Measurements from ENCODE around the gene UPP2. TPM values are rescaled to one million over a fixed set of nuclear protein-coding genes. Genes with fewer than 3 reads are reported as not detected.

Gene UPP2
- total RNA-seq, 1 donor from 2014 or later = not detected

- ATAC-seq = no peak
These were observed 11.3 kb downstream of the UPP2 start for GRCh38 chr2:158112992-158113391.

- no peak for ATAC-seq
These were observed 12.1 kb downstream of the UPP2 start for GRCh38 chr2:158113741-158114295.

DNA sequence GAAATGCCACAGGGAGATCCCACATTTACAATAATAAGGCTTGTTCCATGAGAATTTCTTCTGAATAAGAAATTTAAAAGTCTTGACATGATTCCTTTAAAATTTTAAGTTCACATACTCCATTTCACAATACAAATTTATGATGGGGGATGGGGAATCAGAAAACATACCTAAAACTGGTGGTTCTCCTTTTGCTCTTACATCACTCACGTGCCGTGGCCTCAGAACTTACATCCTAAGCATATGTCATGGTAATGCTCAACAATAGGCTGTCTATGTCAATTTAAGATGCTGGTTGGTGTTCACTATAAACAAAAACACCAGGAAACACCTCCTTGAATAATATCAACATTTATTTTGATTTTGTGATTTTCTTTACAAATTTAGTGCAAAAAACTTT lies 12.8 kb downstream of the UPP2 start:
- ATAC-seq = no peak

GRCh38 chr2:158115202-158115767 lies 13.6 kb downstream of the UPP2 start:
- ATAC-seq = no peak

DNA sequence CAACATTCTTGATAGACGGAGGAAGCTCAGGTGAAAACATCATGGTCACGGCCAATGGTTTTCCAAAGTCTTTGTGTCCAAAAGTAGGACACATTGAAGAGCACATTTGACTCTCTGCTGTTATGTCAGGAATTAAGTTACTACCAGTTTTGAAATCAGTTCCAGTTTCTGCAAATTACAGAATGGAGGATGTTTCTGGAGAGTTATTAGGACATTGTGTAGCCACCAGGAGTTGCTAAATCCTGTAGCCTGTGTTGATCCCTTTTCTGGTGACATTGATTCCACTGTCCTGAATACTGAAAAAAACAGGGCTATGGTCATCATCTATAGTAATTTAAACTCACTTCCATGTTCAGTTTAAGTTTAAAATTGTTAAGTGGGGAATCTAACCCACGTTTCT lies 15.3 kb downstream of the UPP2 start:
- no peak for ATAC-seq

GRCh38 chr2:158120102-158120501 lies 18.4 kb downstream of the UPP2 start:
- no peak for ATAC-seq

- no peak for ATAC-seq
These were observed 19.3 kb downstream of the UPP2 start for GRCh38 chr2:158120664-158121641.

GRCh38 chr2:158124896-158125295 lies 23.2 kb downstream of the UPP2 start:
- ATAC-seq = no peak

DNA sequence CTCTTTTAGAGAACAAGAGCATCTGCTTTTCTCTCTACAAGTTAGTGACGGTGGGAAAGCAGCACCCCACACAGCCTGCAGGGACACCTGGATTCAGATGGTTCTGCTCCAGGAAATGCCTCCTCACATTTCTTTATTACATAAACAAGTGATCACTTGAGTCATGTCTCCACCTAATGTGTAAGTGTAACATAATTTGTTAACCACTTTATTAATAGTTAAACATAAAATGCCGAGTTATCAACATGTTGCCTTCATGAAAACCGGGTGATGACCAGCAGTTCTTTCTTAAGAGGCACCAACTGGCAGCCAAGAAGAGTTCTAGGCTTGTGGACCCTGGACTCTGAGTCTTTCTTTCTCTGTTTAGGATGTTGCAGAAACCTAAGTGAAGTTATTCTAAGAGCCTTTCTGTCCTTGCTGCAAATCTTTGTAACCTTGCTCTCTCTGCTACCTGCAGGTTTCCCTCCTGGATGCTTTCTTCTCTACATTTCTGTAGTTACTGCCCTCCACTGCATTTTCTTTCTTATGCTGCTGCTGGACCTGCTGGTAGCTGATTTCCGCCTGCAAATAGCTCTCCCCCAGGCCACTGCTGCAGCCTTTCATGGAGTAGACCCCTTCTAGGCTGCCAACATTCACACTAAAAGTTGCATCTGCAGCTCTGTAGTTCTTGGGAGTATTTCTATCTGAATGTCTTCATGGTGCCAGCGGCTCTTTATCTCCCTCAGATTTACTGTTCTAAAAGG lies 24.3 kb downstream of the UPP2 start:
- ATAC-seq = no peak

- no peak for ATAC-seq
These were observed 25.7 kb downstream of the UPP2 start for GRCh38 chr2:158127380-158127804.

DNA sequence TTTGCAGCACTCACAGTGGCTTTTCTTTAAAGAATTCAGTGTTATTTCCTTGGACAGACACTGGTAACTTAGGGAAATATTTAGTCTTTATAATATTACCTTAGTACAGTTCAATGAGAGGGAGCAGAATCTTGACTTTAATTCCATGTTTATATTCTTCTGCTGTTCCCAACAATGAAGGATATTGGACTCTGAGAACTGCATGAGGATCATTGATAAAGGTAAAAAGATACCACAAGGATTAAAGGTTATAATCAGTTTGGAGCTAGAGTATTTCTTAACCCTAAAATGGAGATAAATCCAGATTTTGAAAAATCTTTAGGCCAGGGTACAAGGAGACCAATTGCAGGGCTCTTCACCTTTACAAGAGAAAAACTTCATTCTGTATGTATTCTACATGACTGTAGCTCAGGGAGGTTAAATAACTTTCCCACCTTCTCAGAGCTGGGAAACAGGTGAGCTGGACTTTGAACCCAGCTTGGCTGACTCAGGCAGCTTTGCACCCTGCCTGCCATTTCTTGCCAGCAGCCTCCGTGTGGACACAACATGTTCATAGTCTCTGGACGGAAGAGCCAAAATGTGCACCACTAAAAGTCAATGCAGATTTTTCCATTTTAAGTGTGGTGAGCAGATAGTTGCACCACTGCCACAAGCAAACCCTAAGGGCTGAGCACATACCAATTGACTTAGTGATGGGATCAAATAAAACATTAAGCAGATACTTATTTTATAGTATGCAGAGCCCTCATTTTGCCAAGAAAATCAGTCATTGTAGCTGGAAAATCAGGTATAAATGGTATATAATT lies 26.7 kb downstream of the UPP2 start:
- ATAC-seq = no peak

GRCh38 chr2:158129037-158129436 lies 27.4 kb downstream of the UPP2 start:
- no peak for ATAC-seq

DNA sequence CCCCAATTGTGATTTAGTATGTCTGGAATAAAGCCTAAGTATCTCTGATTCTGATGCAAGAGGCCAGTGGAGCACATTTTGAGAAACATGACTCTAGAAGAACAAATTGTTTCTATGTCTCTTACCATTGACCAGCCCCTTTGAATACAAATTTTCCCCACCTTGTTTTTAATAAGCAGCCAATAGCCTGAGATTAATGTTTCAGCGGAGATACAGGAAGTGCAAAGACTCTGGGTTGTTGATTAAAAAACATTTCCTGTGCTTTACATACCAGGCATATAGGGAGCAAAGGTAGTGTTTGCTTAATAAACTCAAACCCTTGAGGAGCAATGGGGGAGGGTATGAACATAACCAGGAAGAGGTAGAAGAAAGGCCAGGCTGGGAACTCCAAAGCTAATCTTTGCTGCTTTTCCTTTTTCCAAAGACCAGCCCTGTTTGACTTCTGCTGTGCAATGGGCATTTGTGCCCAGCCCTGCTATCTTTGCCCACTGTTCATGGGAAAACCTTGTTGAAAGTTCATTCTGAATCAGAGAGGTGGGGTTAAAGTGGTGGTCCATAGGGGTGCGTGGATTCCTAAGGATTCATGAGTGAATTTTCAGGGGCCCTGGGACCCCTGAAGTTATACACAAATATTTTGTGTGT lies 29.3 kb downstream of the UPP2 start:
- no peak for ATAC-seq

DNA sequence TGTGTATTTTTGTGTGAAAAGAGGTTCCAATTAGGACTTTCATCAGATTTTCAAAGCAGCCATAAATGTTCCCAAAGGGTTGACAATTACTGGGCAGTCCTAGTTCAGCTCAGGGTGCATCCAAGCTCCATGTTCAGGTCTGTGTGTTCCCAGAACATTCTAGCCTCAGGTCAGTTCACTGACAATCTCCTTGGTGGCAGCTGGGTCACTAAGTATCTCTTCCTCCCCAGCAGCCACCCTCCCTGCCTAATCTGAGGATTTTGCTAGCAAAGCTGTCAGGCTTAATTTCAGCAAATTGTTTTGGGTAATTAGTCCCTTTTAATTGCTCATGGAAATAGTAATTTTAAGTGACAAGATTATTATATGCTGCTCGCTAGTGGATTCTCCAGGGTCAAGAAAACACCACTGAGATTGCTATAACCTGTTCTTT lies 29.8 kb downstream of the UPP2 start:
- no peak for ATAC-seq

GRCh38 chr2:158131919-158132566 lies 30.4 kb downstream of the UPP2 start:
- no peak for ATAC-seq

GRCh38 chr2:158134055-158134454 lies 32.4 kb downstream of the UPP2 start:
- no peak for ATAC-seq

DNA sequence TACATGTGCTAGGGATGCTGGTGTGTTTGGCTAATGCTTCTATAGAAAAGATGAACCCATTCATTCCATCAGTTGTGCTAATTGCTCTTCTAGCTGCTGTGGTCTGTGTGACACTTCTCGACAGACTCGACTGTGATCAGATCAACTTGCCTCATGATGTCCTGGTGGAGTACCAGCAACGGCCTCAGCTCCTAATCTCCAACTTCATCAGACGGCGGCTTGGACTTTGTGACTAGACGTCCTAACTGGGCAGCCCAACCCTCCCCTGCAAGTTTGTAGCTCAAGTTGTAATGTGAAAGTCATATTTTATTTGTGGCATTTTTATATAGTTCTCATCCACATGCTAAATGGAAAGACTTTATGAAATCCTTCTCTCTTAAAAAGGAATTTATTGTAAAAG lies 33.0 kb downstream of the UPP2 start:
- ATAC-seq = no peak

GRCh38 chr2:158135096-158135495 lies 33.4 kb downstream of the UPP2 start:
- ATAC-seq = no peak

GRCh38 chr2:158138255-158138654 lies 36.6 kb downstream of the UPP2 start:
- no peak for ATAC-seq

- no peak for ATAC-seq
These were observed 38.5 kb downstream of the UPP2 start for GRCh38 chr2:158140201-158140600.

GRCh38 chr2:158142165-158142564 lies 40.5 kb downstream of the UPP2 start:
- no peak for ATAC-seq
